Activated CD4-positive, alpha-beta T cell treated with anti-CD3 and anti-CD28 coated beads for 36 hours (primary cell): ENCODE measurements around the gene KDM5A. TPM values are rescaled to one million over a fixed set of nuclear protein-coding genes. Genes with fewer than 3 reads are reported as not detected.

Source experiments
- ATAC-seq: fragments of 200-7000 bp; cut with Tn5 transposase; one replicate; pipeline ENCODE4 v1.10.0; 2021; ENCODE audit warnings: mild to moderate bottlenecking, moderate library complexity
- CTCF ChIA-PET: fragments of 350-600 bp; sonication (Branson Sonifier 250); formaldehyde crosslinking; loops from one replicate; lab custom pipeline; 2021; ENCODE audit warnings: antibody characterized with exemption; lab: Charles Lee
- POLR2A ChIA-PET: fragments of 350-600 bp; sonication (Branson Sonifier 250); formaldehyde crosslinking; loops from one replicate; lab custom pipeline; 2021; ENCODE audit warnings: antibody characterized with exemption, inconsistent platforms; lab: Charles Lee
- DNase-seq: peaks from one replicate; pipeline ENCODE4 v3.0.0-alpha.2; 2020
- H3K27ac Mint-ChIP-seq: one replicate; pipeline ENCODE4 v1.8.0; 2021; ENCODE audit warnings: mixed read lengths
- H3K27me3 Mint-ChIP-seq: one replicate; pipeline ENCODE4 v1.8.0; 2021; ENCODE audit warnings: mixed read lengths
- H3K36me3 Mint-ChIP-seq: one replicate; pipeline ENCODE4 v1.8.0; 2021; ENCODE audit warnings: low read depth, mixed read lengths
- H3K4me1 Mint-ChIP-seq: one replicate; pipeline ENCODE4 v1.8.0; 2021; ENCODE audit warnings: mixed read lengths
- H3K4me3 Mint-ChIP-seq: one replicate; pipeline ENCODE4 v1.8.0; 2021; ENCODE audit warnings: mild to moderate bottlenecking, moderate library complexity, mixed read lengths
- H3K9me3 Mint-ChIP-seq: one replicate; pipeline ENCODE4 v1.8.0; 2021; ENCODE audit warnings: low read depth, mixed read lengths
- intact Hi-C, 2 experiments: fragments of 100-400 bp; cut with DNase I in 1 of 2; cut with micrococcal nuclease in 1 of 2; formaldehyde crosslinking; loops; one replicate each; pipeline versions ENCODE4 v1.14.2 to v1.15.1; 2022 to 2024; cut with DNase I, micrococcal nuclease
- total RNA-seq, 2 experiments: library from RNA; stranded (reverse); gene quantifications; one replicate each; pipeline ENCODE4 v1.2.3, GENCODE V29; 2021

KDM5A gene
- total RNA-seq, 2 experiments from 2014 or later = 40.3 to 58.7 TPM

DNA sequence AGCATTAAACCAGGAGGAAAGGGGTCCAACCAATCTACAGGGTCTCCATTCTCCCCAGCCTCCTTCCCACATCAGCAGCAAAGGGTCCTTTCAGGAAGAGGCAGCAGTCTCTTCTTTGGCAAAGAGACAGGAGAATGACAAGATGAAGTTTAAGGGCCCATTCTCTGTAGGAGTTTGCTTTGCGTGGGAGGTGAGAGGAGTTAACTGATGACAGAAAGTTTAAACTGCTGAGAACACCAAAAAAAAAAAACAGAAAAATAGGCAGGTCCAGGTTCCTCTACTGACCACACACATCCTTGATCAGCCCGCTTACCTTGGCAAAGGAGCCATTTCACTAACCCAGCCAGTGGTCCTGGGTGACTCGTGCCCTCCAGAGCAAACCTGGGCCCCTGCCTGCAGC lies 132.2 kb downstream of the KDM5A start:
- Mint-ChIP-seq H3K27ac (no peak overlapping the region), H3K4me1 (no peaks in the 10 kb centered on the region), H3K36me3 (no peaks in the 10 kb centered on the region), H3K4me3 (no peak overlapping the region), H3K9me3 (no peaks in the 10 kb centered on the region), H3K27me3 (peaks cover 38% of the 10 kb centered on the region)
- intact Hi-C loops = no loop called here
- ATAC-seq (no peak), DNase-seq (no peak)
- ChIA-PET CTCF (interaction anchor here (0.7 kb wide), 1 partner anchor 20 kb away, joined by 5 read pairs; no protein-coding TSS in a partner anchor), POLR2A (no interaction called here)

DNA sequence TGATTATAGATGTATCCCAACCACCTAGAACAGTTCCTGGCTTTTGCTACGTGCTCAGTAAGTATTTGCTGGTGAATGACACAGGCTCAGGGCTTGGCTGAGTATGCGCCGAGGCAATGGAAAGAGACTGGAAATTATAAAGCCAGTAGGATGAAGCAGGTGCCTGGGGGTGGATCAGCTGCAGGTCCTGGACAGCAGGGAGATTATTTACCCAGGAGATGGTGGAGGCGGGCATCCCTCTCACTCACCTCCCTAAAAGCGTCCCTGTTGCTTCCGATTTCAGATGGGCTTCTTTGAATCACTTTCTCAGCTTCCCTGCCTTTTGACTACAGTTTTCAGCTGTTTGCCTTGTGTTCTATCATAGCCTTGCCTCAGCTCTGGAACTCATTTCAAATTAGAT lies 132.9 kb downstream of the KDM5A start:
- no peak overlapping the region for H3K27ac Mint-ChIP-seq
- no peak for ATAC-seq
- H3K27me3 Mint-ChIP-seq = peaks cover 38% of the 10 kb centered on the region
- H3K9me3 Mint-ChIP-seq = no peaks in the 10 kb centered on the region
- DNase-seq = no peak
- H3K36me3 Mint-ChIP-seq = no peaks in the 10 kb centered on the region
- H3K4me1 Mint-ChIP-seq = no peaks in the 10 kb centered on the region
- intact Hi-C loops = no loop called here
- ChIA-PET POLR2A (no interaction called here), CTCF (no interaction called here)
- no peak overlapping the region for H3K4me3 Mint-ChIP-seq

DNA sequence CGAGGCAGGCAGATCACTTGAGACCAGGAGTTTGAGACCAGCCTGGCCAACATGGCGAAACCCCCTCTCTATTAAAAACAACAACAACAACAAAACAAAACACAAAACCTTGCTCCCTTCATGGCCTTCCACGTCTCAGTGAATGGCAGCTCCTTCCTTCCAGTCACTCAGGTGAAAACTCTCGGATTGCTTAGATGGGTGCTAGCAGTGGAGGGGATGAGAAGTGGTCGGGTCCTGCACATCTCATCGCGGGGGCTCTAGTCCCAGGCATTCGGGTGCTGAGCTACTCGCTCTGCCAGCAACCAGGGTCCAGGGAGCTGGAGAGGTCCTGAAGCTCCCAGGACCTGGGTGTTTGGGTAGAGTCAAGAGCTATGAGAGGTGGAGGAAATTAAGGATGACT lies 134.2 kb downstream of the KDM5A start:
- H3K9me3 Mint-ChIP-seq = no peaks in the 10 kb centered on the region
- POLR2A ChIA-PET = no interaction called here
- CTCF ChIA-PET = interaction anchor here (0.6 kb wide), 1 partner anchor 162 kb away, joined by 4 read pairs; no protein-coding TSS in a partner anchor
- no peak for DNase-seq
- H3K36me3 Mint-ChIP-seq = no peaks in the 10 kb centered on the region
- intact Hi-C loops = no loop called here
- no peak overlapping the region for H3K27ac Mint-ChIP-seq
- H3K4me1 Mint-ChIP-seq = no peaks in the 10 kb centered on the region
- no peak for ATAC-seq
- H3K4me3 Mint-ChIP-seq = no peak overlapping the region
- H3K27me3 Mint-ChIP-seq = peaks cover 38% of the 10 kb centered on the region

DNA sequence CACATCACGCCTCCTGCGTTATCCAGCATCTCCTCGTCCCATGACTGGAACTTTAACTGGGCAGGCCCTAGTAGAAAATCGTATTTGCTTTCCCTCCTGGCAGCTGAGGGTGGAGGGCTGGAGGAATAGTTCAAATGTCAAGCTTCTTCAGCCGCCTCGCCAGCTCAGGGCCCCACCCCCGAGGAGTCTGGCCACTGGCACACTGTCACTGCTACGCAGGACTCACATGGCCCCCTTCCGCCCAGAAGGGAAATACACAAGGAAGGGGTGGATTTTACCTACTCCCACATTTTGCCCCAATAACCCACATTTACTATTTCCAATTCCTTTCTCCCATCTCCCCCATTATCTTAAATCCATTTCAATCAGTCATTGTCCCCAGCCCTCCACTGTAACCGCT lies 135.1 kb downstream of the KDM5A start:
- H3K4me1 Mint-ChIP-seq = no peaks in the 10 kb centered on the region
- ATAC-seq (no peak), DNase-seq (no peak)
- peaks cover 36% of the 10 kb centered on the region for H3K27me3 Mint-ChIP-seq
- no peaks in the 10 kb centered on the region for H3K36me3 Mint-ChIP-seq
- no peak overlapping the region for H3K27ac Mint-ChIP-seq
- intact Hi-C loops = no loop called here
- no peak overlapping the region for H3K4me3 Mint-ChIP-seq
- CTCF ChIA-PET = no interaction called here
- POLR2A ChIA-PET = no interaction called here
- no peaks in the 10 kb centered on the region for H3K9me3 Mint-ChIP-seq

DNA sequence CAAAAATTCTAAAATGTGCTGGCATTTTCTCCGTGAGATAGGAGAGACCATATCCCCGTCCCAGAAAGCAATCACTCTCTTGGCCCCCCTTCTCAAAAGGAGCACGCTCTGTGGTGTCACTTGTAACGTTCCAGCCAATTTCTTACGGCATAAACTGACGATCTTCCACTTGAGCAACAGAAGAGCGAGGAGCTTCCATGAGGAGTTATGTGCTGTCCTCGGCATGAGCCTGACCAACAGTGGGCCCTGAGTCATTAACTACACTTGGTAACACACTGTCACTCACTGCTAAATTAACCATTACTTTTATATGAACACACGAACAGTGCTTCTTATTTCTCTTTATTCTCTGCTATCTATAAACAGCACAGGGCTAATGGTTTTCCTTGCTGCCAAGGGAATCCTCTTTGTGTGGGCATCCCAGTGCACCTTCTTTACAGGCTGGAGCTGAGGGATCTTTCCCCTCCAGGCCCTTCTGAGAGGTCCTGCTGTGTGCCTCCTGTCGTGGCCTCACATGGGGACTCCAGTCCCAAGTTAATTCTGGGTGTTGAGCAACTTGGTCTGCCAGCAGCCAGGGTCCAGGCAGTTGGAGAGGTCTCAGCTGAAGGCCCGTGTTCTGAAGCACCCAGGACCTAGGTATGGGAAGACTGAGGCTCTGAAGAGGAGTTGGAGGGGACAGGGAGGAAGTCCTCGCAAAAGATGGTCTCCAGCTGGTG lies 135.8 kb downstream of the KDM5A start:
- ATAC-seq (no peak), DNase-seq (no peak)
- Mint-ChIP-seq H3K9me3 (no peaks in the 10 kb centered on the region), H3K27me3 (peaks cover 33% of the 10 kb centered on the region), H3K4me1 (no peaks in the 10 kb centered on the region), H3K36me3 (no peaks in the 10 kb centered on the region), H3K27ac (no peak overlapping the region), H3K4me3 (no peak overlapping the region)
- intact Hi-C loops = no loop called here
- ChIA-PET CTCF (no interaction called here), POLR2A (no interaction called here)

DNA sequence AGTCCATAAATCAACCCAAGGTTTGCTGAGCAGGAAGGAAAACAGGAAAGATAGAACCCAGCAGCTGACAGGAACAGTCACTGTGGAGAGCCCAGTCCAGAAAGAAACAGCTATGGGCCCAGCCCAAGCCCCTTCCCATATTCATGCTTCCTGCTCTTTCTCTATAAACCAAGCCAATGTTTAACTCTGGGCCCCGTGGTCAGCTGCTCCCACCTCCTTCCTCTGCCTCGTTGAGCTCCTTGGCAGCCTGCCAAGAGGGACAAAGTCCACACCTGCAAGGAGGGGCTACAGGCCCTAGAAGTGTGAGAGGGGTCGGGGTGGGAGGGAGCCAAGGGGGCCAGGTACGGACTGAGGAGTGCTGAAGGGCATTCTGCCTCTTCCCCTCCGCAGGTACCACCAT lies 136.5 kb downstream of the KDM5A start:
- Mint-ChIP-seq H3K4me1 (no peaks in the 10 kb centered on the region), H3K27ac (no peak overlapping the region), H3K27me3 (peaks cover 26% of the 10 kb centered on the region), H3K9me3 (peaks cover 5% of the 10 kb centered on the region), H3K36me3 (no peaks in the 10 kb centered on the region), H3K4me3 (no peak overlapping the region)
- POLR2A ChIA-PET = no interaction called here
- DNase-seq (no peak), ATAC-seq (no peak)
- intact Hi-C loops = no loop called here
- CTCF ChIA-PET = no interaction called here

DNA sequence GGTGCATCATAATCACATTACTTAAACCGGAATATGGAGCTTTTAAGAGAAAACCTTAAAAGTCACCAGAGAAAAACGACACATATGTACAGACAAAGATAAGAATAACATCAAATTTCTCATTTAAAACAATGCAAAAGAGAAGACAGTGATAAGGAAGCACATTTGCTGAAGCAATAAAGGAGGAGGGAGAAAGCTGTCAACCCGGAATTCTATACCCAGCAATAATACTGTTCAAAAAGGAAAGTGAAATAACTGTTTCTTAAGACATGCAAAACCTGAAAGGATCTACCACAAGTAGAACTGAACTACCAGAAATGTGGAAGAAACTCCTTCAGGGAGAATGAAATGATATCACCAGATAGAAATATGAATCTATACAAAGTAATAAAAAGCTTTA lies 141.8 kb downstream of the KDM5A start:
- H3K4me3 Mint-ChIP-seq = no peak overlapping the region
- DNase-seq = no peak
- ChIA-PET POLR2A (no interaction called here), CTCF (interaction anchor here (0.7 kb wide), 1 partner anchor 117 kb away, joined by 3 read pairs; no protein-coding TSS in a partner anchor)
- H3K9me3 Mint-ChIP-seq = peaks cover 10% of the 10 kb centered on the region
- intact Hi-C loops = no loop called here
- peaks cover 8% of the 10 kb centered on the region for H3K27me3 Mint-ChIP-seq
- no peaks in the 10 kb centered on the region for H3K36me3 Mint-ChIP-seq
- ATAC-seq = no peak
- no peak overlapping the region for H3K27ac Mint-ChIP-seq
- H3K4me1 Mint-ChIP-seq = no peaks in the 10 kb centered on the region

DNA sequence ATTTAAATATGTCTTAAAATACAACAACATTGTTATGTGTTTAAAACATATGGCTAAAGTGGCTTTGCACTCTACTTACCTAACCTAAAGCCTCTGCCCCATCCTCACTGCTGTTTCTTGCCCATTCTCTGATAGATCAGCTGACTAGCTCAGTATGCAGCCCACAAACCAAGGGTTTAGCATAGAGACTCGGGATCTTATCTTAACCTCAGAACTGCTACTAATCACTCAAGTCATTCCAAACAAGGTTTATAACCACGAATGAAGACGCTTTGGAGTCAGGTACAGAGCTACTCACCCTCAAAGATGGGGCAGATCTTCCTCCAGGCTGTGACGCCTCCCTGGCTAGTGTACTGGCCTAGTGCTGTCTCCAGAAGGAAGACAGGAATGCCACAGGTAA lies 145.7 kb downstream of the KDM5A start:
- ChIA-PET CTCF (no interaction called here), POLR2A (no interaction called here)
- no peak overlapping the region for H3K4me3 Mint-ChIP-seq
- DNase-seq (no peak), ATAC-seq (no peak)
- no peaks in the 10 kb centered on the region for H3K36me3 Mint-ChIP-seq
- H3K27me3 Mint-ChIP-seq = peaks cover 13% of the 10 kb centered on the region
- intact Hi-C loops = no loop called here
- H3K9me3 Mint-ChIP-seq = peaks cover 10% of the 10 kb centered on the region
- no peaks in the 10 kb centered on the region for H3K4me1 Mint-ChIP-seq
- H3K27ac Mint-ChIP-seq = no peak overlapping the region

DNA sequence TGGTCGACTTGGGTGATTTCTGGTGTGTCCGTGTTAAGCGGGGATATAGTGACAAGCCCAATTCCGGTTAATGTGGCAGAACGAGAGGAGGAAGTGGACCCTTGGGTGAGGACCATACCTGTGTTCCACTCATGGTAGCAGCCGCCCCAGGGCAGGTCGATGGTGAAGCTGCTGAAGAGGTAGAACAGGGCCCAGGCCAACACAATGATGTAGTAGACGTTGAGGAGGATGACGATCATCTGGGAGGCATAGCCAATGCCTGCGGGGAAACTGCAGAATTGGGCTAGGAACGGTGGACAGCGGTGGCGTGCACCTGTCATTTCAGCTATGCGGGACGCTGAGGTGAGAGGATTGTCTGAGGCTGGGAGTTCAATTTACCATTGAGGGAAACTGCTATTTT lies 146.6 kb downstream of the KDM5A start:
- peaks cover 6% of the 10 kb centered on the region for H3K9me3 Mint-ChIP-seq
- H3K27me3 Mint-ChIP-seq = peaks cover 13% of the 10 kb centered on the region
- CTCF ChIA-PET = no interaction called here
- no peak overlapping the region for H3K27ac Mint-ChIP-seq
- H3K36me3 Mint-ChIP-seq = no peaks in the 10 kb centered on the region
- no peak for ATAC-seq
- no peak overlapping the region for H3K4me3 Mint-ChIP-seq
- no peak for DNase-seq
- intact Hi-C loops = no loop called here
- POLR2A ChIA-PET = no interaction called here
- no peaks in the 10 kb centered on the region for H3K4me1 Mint-ChIP-seq

DNA sequence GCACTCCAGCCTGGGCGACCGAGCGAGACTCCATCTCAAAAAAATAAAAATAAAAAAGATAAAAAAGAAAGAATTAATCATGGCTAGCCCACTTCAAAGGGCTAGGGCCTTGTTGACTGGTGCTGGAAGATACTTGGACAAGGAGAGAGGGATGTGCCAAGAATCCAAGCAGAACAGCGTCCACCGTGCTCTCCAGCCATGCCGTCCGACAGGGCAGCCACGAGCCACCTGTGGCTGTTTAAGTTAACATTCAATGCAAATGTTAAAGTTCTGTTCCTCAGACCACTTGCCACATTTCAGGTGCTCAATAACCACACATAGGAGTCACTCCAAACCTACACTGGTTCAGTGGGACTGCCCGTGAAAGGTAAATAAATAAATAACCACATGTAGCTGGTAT lies 147.9 kb downstream of the KDM5A start:
- intact Hi-C loops = no loop called here
- no peaks in the 10 kb centered on the region for H3K4me1 Mint-ChIP-seq
- ATAC-seq = no peak

DNA sequence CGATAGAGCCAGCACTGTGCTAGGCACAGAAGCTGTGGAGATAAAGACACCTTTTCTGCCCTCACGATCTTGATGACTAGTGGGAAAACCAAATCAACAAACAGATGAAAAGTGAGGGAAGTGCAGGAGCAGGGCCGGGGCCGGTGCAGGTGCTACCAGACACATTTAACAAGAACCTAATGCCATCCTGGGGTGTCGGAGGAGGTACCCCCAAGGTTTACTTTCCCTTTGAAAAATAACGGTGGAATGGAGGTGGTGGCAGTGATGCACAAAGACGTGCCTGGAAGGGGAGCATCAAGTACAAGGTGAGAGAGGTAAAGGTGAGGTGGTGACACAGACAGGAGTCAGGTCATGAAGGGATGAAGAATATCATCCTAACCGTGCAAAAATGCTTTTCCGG lies 148.6 kb downstream of the KDM5A start:
- ChIA-PET POLR2A (no interaction called here), CTCF (no interaction called here)
- DNase-seq (no peak), ATAC-seq (no peak)
- intact Hi-C loops = no loop called here
- no peak overlapping the region for H3K27ac Mint-ChIP-seq
- no peaks in the 10 kb centered on the region for H3K4me1 Mint-ChIP-seq
- H3K9me3 Mint-ChIP-seq = peaks cover 10% of the 10 kb centered on the region
- H3K36me3 Mint-ChIP-seq = peaks cover 2% of the 10 kb centered on the region
- H3K27me3 Mint-ChIP-seq = peaks cover 11% of the 10 kb centered on the region
- H3K4me3 Mint-ChIP-seq = no peak overlapping the region

More for the DNA sequence above, 147.9 kb downstream of the KDM5A start:
- POLR2A ChIA-PET = no interaction called here
- CTCF ChIA-PET = no interaction called here
- Mint-ChIP-seq H3K36me3 (no peaks in the 10 kb centered on the region), H3K9me3 (peaks cover 3% of the 10 kb centered on the region), H3K27me3 (peaks cover 11% of the 10 kb centered on the region), H3K27ac (no peak overlapping the region), H3K4me3 (no peak overlapping the region)
- no peak for DNase-seq

DNA sequence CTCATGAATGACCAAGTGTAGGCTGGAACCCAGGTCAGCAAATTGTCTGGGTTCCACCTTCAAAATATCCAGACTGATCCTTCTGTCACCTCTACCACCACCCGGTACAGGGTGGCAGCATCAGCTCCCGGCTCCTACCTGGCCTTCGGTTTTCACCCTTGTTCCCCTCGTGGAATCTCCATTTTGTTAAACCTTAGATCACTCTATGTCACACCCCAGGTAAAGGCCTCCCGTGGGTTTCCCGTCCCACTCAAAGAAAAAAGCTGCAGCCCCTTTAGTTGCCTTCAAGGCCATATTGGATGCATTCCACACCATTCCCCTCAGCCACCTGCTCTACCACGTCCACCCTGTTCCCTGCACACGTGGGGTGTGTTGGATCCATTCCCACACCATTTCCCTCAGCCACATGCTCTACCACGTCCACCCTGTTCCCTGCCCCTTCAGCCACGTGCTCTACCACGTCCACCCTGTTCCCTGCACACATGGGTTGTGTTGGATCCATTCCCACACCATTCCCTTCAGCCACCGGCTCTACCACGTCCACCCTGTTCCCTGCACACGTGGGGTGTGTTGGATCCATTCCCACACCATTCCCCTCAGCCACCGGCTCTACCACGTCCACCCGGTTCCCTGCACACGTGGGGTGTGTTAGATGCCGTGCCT lies 150.3 kb downstream of the KDM5A start:
- H3K27me3 Mint-ChIP-seq = peaks cover 8% of the 10 kb centered on the region
- peaks cover 15% of the 10 kb centered on the region for H3K9me3 Mint-ChIP-seq
- ChIA-PET POLR2A (no interaction called here), CTCF (no interaction called here)
- peaks cover 2% of the 10 kb centered on the region for H3K36me3 Mint-ChIP-seq
- DNase-seq (no peak), ATAC-seq (no peak)
- intact Hi-C loops = no loop called here
- H3K27ac Mint-ChIP-seq = no peak overlapping the region
- H3K4me1 Mint-ChIP-seq = no peaks in the 10 kb centered on the region
- no peak overlapping the region for H3K4me3 Mint-ChIP-seq
